Astrocyte (in vitro differentiated cells and primary cell): Measurements from ENCODE around the gene TARM1. TPM values are rescaled to one million over a fixed set of nuclear protein-coding genes. Genes with fewer than 3 reads are reported as not detected.
A peak's percentile ranks its signal among the peaks of the same experiment; 100 is the strongest.

Experiments used
- DNase-seq: peaks from one replicate; pipeline ENCODE4 v3.0.0-alpha.2; 2010; ENCODE audit warnings: low read depth
- FAIRE-seq: peaks from 2 replicates; lab custom pipeline; 2011; peaks lifted over from hg19 to GRCh38; lab: Jason Lieb, UNC
- H2AFZ ChIP-seq: 2 replicates; pipeline ENCODE4 v1.6.0; 2012; ENCODE audit warnings: low read depth, low read length, inconsistent platforms
- H3K27ac ChIP-seq: 2 replicates; pipeline ENCODE4 v1.5.1; 2011; ENCODE audit warnings: low read depth, low read length, inconsistent platforms
- H3K27me3 ChIP-seq: 2 replicates; pipeline ENCODE4 v1.6.0; 2011; ENCODE audit warnings: low read length, inconsistent platforms; ENCODE audit not compliant: insufficient read depth
- H3K36me3 ChIP-seq: 2 replicates; pipeline ENCODE4 v1.5.1; 2011; ENCODE audit warnings: low read length, inconsistent platforms; ENCODE audit not compliant: insufficient read depth
- H3K4me1 ChIP-seq: 2 replicates; pipeline ENCODE4 v1.5.1; 2011; ENCODE audit warnings: low read length, inconsistent platforms; ENCODE audit not compliant: insufficient read depth
- H3K4me2 ChIP-seq: 2 replicates; pipeline ENCODE4 v1.6.0; 2012; ENCODE audit warnings: low read length, inconsistent platforms
- H3K4me3 ChIP-seq: 2 replicates; pipeline ENCODE4 v1.5.1; 2011; ENCODE audit warnings: low read depth, mild to moderate bottlenecking, low read length, inconsistent platforms; ENCODE audit not compliant: insufficient read depth
- H3K79me2 ChIP-seq: 2 replicates; pipeline ENCODE4 v1.6.0; 2012; ENCODE audit warnings: mild to moderate bottlenecking, low read length, inconsistent platforms; ENCODE audit not compliant: insufficient read depth
- H3K9ac ChIP-seq: 2 replicates; pipeline ENCODE4 v1.6.0; 2012; ENCODE audit warnings: mild to moderate bottlenecking, low read length, inconsistent platforms
- H3K9me3 ChIP-seq: 2 replicates; pipeline ENCODE4 v1.5.1; 2012; ENCODE audit warnings: low read depth, mild to moderate bottlenecking, low read length, inconsistent platforms; ENCODE audit not compliant: insufficient read depth
- H4K20me1 ChIP-seq: 2 replicates; pipeline ENCODE4 v1.6.0; 2012; ENCODE audit warnings: low read length, inconsistent platforms; ENCODE audit not compliant: insufficient read depth
- H3K27ac Mint-ChIP-seq: one replicate; pipeline ENCODE4 v1.8.0; 2021; ENCODE audit warnings: mild to moderate bottlenecking, mixed read lengths; ENCODE audit not compliant: unreplicated experiment
- H3K27me3 Mint-ChIP-seq: one replicate; pipeline ENCODE4 v1.8.0; 2021; ENCODE audit warnings: low read depth, mixed read lengths; ENCODE audit not compliant: unreplicated experiment
- H3K36me3 Mint-ChIP-seq: one replicate; pipeline ENCODE4 v1.8.0; 2021; ENCODE audit warnings: low read depth, mixed read lengths; ENCODE audit not compliant: unreplicated experiment
- H3K4me1 Mint-ChIP-seq: one replicate; pipeline ENCODE4 v1.8.0; 2021; ENCODE audit warnings: low read depth, mixed read lengths; ENCODE audit not compliant: unreplicated experiment
- H3K4me3 Mint-ChIP-seq: one replicate; pipeline ENCODE4 v1.8.0; 2021; ENCODE audit warnings: mild to moderate bottlenecking, moderate library complexity, mixed read lengths; ENCODE audit not compliant: unreplicated experiment
- H3K9me3 Mint-ChIP-seq: one replicate; pipeline ENCODE4 v1.8.0; 2021; ENCODE audit warnings: mild to moderate bottlenecking, mixed read lengths; ENCODE audit not compliant: unreplicated experiment
- CTCF ChIP-seq: IDR thresholded peaks from 2 replicates; pipeline ENCODE4 v1.5.1; 2011; ENCODE audit warnings: low read depth, mild to moderate bottlenecking, inconsistent platforms, low read length, moderate library complexity; ENCODE audit not compliant: insufficient read depth
- EZH2 ChIP-seq: IDR thresholded peaks from 2 replicates; pipeline ENCODE4 v1.6.1; 2012; ENCODE audit warnings: mild to moderate bottlenecking, low read length, inconsistent platforms; ENCODE audit not compliant: insufficient read depth
- total RNA-seq: library from RNA; stranded (reverse); gene quantifications from 2 replicates; pipeline ENCODE4 v1.2.1, GENCODE V29; 2021

Gene TARM1
- total RNA-seq, 1 donor from 2014 or later: not detected

- H3K4me3 ChIP-seq: no peak overlapping the region
- H3K79me2 ChIP-seq: no peaks in the 10 kb centered on the region
- TF ChIP-seq CTCF (no peak), EZH2 (no peak)
- DNase-seq: no peak
- no peak overlapping the region for H2AFZ ChIP-seq
- no peaks in the 10 kb centered on the region for H3K4me1 ChIP-seq
- no peaks in the 10 kb centered on the region for H3K4me1 Mint-ChIP-seq
- no peak for FAIRE-seq
- no peaks in the 10 kb centered on the region for H4K20me1 ChIP-seq
- H3K36me3 ChIP-seq: peaks cover 7% of the 10 kb centered on the region
- H3K27ac Mint-ChIP-seq: no peak overlapping the region
- no peak overlapping the region for H3K4me3 Mint-ChIP-seq
- no peaks in the 10 kb centered on the region for H3K9me3 ChIP-seq
- no peaks in the 10 kb centered on the region for H3K27me3 Mint-ChIP-seq
- H3K9me3 Mint-ChIP-seq: no peaks in the 10 kb centered on the region
- no peak overlapping the region for H3K9ac ChIP-seq
- peaks cover 17% of the 10 kb centered on the region for H3K36me3 Mint-ChIP-seq
- H3K4me2 ChIP-seq: no peak overlapping the region
- no peaks in the 10 kb centered on the region for H3K27me3 ChIP-seq
- no peak overlapping the region for H3K27ac ChIP-seq
Measured at GRCh38 chr19:54128441-54128725, 47.2 kb upstream of the TARM1 start.

GRCh38 chr19:54127688-54128440 lies 46.7 kb upstream of the TARM1 start:
- no peaks in the 10 kb centered on the region for H3K4me1 ChIP-seq
- H2AFZ ChIP-seq: no peak overlapping the region
- no peak overlapping the region for H3K4me2 ChIP-seq
- H3K27me3 ChIP-seq: no peaks in the 10 kb centered on the region
- Mint-ChIP-seq H3K27ac (no peak overlapping the region), H3K4me1 (no peaks in the 10 kb centered on the region), H3K9me3 (no peaks in the 10 kb centered on the region), H3K4me3 (no peak overlapping the region), H3K27me3 (no peaks in the 10 kb centered on the region), H3K36me3 (peaks cover 17% of the 10 kb centered on the region)
- H3K4me3 ChIP-seq: no peak overlapping the region
- no peak for TF ChIP-seq CTCF
- no peak for TF ChIP-seq EZH2
- H4K20me1 ChIP-seq: no peaks in the 10 kb centered on the region
- H3K27ac ChIP-seq: no peak overlapping the region
- no peaks in the 10 kb centered on the region for H3K79me2 ChIP-seq
- H3K9ac ChIP-seq: no peak overlapping the region
- no peak for FAIRE-seq
- no peaks in the 10 kb centered on the region for H3K9me3 ChIP-seq
- DNase-seq: no peak
- H3K36me3 ChIP-seq: peaks cover 7% of the 10 kb centered on the region

GRCh38 chr19:54125713-54126112 lies 44.5 kb upstream of the TARM1 start:
- no peaks in the 10 kb centered on the region for H3K4me1 Mint-ChIP-seq
- TF ChIP-seq CTCF: no peak
- no peak for TF ChIP-seq EZH2
- peaks cover 13% of the 10 kb centered on the region for H3K36me3 Mint-ChIP-seq
- H3K4me3 ChIP-seq: no peak overlapping the region
- H3K9me3 ChIP-seq: no peaks in the 10 kb centered on the region
- FAIRE-seq (no peak), DNase-seq (no peak)
- no peaks in the 10 kb centered on the region for H3K9me3 Mint-ChIP-seq
- H2AFZ ChIP-seq: no peak overlapping the region
- no peaks in the 10 kb centered on the region for H4K20me1 ChIP-seq
- peaks cover 4% of the 10 kb centered on the region for H3K36me3 ChIP-seq
- peak overlapping the region; percentile 34 for H3K4me3 Mint-ChIP-seq
- no peaks in the 10 kb centered on the region for H3K4me1 ChIP-seq
- H3K79me2 ChIP-seq: no peaks in the 10 kb centered on the region
- no peak overlapping the region for H3K27ac Mint-ChIP-seq
- H3K27ac ChIP-seq: no peak overlapping the region
- H3K4me2 ChIP-seq: no peak overlapping the region
- H3K27me3 Mint-ChIP-seq: no peaks in the 10 kb centered on the region
- no peak overlapping the region for H3K9ac ChIP-seq
- no peaks in the 10 kb centered on the region for H3K27me3 ChIP-seq
